ENCODE results near the gene UIMC1. TPM values are rescaled to one million over a fixed set of nuclear protein-coding genes. Genes with fewer than 3 reads are reported as not detected.
"Not testable (repeated sequence)": the region's sequence is repeated elsewhere in the genome, so short reads cannot be mapped to it uniquely, and the experiment has no call there.

Gene UIMC1
- polyA plus RNA-seq, 3 donors: 14.8 to 35.6 (median 19.1) TPM

GRCh38 chr5:176994460-176995121 is 12.0 kb downstream of the UIMC1 start:
- H3K79me2 ChIP-seq (ENCODE audit: insufficient read depth, low read length): peaks cover 95% of the 10 kb centered on the region
- H3K9ac ChIP-seq (ENCODE audit: insufficient read depth, low read length, poor library complexity, severe bottlenecking): peak overlapping the region; percentile 82
- H3K27me3 Mint-ChIP-seq (ENCODE audit: low read depth in 3 of 3): peaks cover 0 to 3% (median 0%) of the 10 kb centered on the region in 3 donors
- H3K36me3 ChIP-seq (replicated peaks in 1 of 2; ENCODE audit: control insufficient read depth in 1 of 2, insufficient read depth in 2 of 2, low read length in 2 of 2): no peaks in the 10 kb centered on the region
- intact Hi-C loops (cut with micrococcal nuclease): loop anchor here in 1 of 2 donors (5.0 kb wide), 1 partner anchor 97 kb away; the partner anchor contains the start of gene HK3
- H3K27ac ChIP-seq (ENCODE audit: low read depth in 1 of 2, low read length in 2 of 2): peak overlapping the region; percentile 99 to 100
- no peak for TF ChIP-seq CTCF (IDR thresholded peaks at IDR 0.05)
- 0% methylated on average over 3 of the region's 7 CpGs for WGBS (ENCODE audit: insufficient coverage)
- DNase-seq: peak; percentile 97 to 98 (median 98)
- H3K36me3 Mint-ChIP-seq: peaks cover 6 to 23% of the 10 kb centered on the region in 2 donors
- H3K27me3 ChIP-seq (ENCODE audit: control insufficient read depth in 2 of 2, insufficient read depth in 2 of 2, low read length in 2 of 2): no peaks in the 10 kb centered on the region
- H3K4me2 ChIP-seq (replicated peaks; ENCODE audit: extremely low read depth, low read length, poor library complexity, severe bottlenecking): peak overlapping the region; percentile 65
- H3K4me1 Mint-ChIP-seq: peaks cover 61% of the 10 kb centered on the region
- no peaks in the 10 kb centered on the region for H4K20me1 ChIP-seq (ENCODE audit: insufficient read depth, low read length)
- H3K4me1 ChIP-seq (ENCODE audit: control insufficient read depth in 1 of 2, insufficient read depth in 2 of 2, low read length in 2 of 2): peaks cover 68 to 75% of the 10 kb centered on the region in 2 donors
- H3K9me3 Mint-ChIP-seq: peaks cover 0 to 2% (median 0%) of the 10 kb centered on the region in 7 donors
- H2AFZ ChIP-seq (ENCODE audit: insufficient read depth, low read depth, low read length, poor library complexity, severe bottlenecking): no peak overlapping the region
- H3K4me3 Mint-ChIP-seq: peak overlapping the region; percentile 59 to 72
- peak overlapping the region in 1 of 3 experiments; percentile 50 for H3K4me3 ChIP-seq (replicated peaks in 1 of 3; ENCODE audit: low read depth in 2 of 3, low read length in 3 of 3)
- H3K27ac Mint-ChIP-seq: peak overlapping the region; percentile 93 to 100 (median 99)
- no peaks in the 10 kb centered on the region for H3K9me3 ChIP-seq (replicated peaks in 1 of 2; ENCODE audit: control insufficient read depth in 1 of 2, insufficient read depth in 1 of 2, low read length in 2 of 2)

GRCh38 chr5:176993081-176993480 is 13.5 kb downstream of the UIMC1 start:
- H3K4me3 Mint-ChIP-seq; H3K27me3 Mint-ChIP-seq (ENCODE audit: low read depth in 3 of 3); intact Hi-C loops (cut with micrococcal nuclease); H3K9me3 Mint-ChIP-seq; DNase-seq; H3K9me3 ChIP-seq (replicated peaks in 1 of 2; ENCODE audit: control insufficient read depth in 1 of 2, insufficient read depth in 1 of 2, low read length in 2 of 2); H3K36me3 ChIP-seq (replicated peaks in 1 of 2; ENCODE audit: control insufficient read depth in 1 of 2, insufficient read depth in 2 of 2, low read length in 2 of 2); H4K20me1 ChIP-seq (ENCODE audit: insufficient read depth, low read length); H3K4me3 ChIP-seq (replicated peaks in 1 of 3; ENCODE audit: low read depth in 2 of 3, low read length in 3 of 3); H3K9ac ChIP-seq (ENCODE audit: insufficient read depth, low read length, poor library complexity, severe bottlenecking); H3K27me3 ChIP-seq (ENCODE audit: control insufficient read depth in 2 of 2, insufficient read depth in 2 of 2, low read length in 2 of 2); H2AFZ ChIP-seq (ENCODE audit: insufficient read depth, low read depth, low read length, poor library complexity, severe bottlenecking); H3K4me2 ChIP-seq (replicated peaks; ENCODE audit: extremely low read depth, low read length, poor library complexity, severe bottlenecking): not testable (repeated sequence)
- Histone ChIP-seq H3K27ac (ENCODE audit: low read depth in 1 of 2, low read length in 2 of 2) (peak overlapping the region; percentile 99 to 100), H3K79me2 (ENCODE audit: insufficient read depth, low read length) (peaks cover 95% of the 10 kb centered on the region), H3K4me1 (ENCODE audit: control insufficient read depth in 1 of 2, insufficient read depth in 2 of 2, low read length in 2 of 2) (peaks cover 59 to 60% of the 10 kb centered on the region in 2 donors)
- WGBS (ENCODE audit: insufficient coverage): 100% methylated on average over 2 of the region's 3 CpGs
- Mint-ChIP-seq H3K36me3 (peaks cover 6 to 22% of the 10 kb centered on the region in 2 donors), H3K4me1 (peaks cover 57% of the 10 kb centered on the region), H3K27ac (peak overlapping the region; percentile 90 to 99 (median 98))

Measured in CD14-positive monocyte (primary cell).